Caco-2 (cell line): Measurements from ENCODE around the gene ZNF785. TPM values are rescaled to one million over a fixed set of nuclear protein-coding genes. Genes with fewer than 3 reads are reported as not detected.

Source experiments
- BruUV-seq: library from RNA; stranded (reverse); fragments of 400-500 nt; replicated peaks from 2 replicates; lab custom pipeline; 2021; lab: Mats Ljungman, UMichigan
- CTCF ChIA-PET: fragments of 300-600 bp; sonication (Branson Sonifier 250); formaldehyde crosslinking; loops from one replicate; lab custom pipeline; 2022; ENCODE audit warnings: antibody characterized with exemption; lab: Charles Lee
- POLR2A ChIA-PET: fragments of 300-600 bp; sonication (Branson Sonifier 250); formaldehyde crosslinking; loops from one replicate; lab custom pipeline; 2022; ENCODE audit warnings: antibody characterized with exemption; lab: Charles Lee
- DNase-seq, 2 experiments: peaks; one replicate each; pipeline versions ENCODE4 v3.0.0 to v3.0.0-alpha.2; 2020 to 2022
- H3K27me3 ChIP-seq: replicated peaks from 2 replicates; pipeline ENCODE4 v1.6.0; 2011; ENCODE audit warnings: low read length; ENCODE audit not compliant: control insufficient read depth, insufficient read depth
- H3K36me3 ChIP-seq: 2 replicates; pipeline ENCODE4 v1.5.1; 2011; ENCODE audit warnings: low read length; ENCODE audit not compliant: control insufficient read depth, insufficient read depth
- H3K4me1 ChIP-seq: fragments of 250-450 bp; sonication (Bioruptor Pico); 2 replicates; pipeline ENCODE4 v1.5.1; 2020; ENCODE audit warnings: mild to moderate bottlenecking
- H3K4me3 ChIP-seq: 2 replicates; pipeline ENCODE4 v1.5.1; 2011; ENCODE audit warnings: low read depth, mild to moderate bottlenecking, control low read depth, low read length
- H3K9me3 ChIP-seq: fragments of 250-450 bp; sonication (Bioruptor Pico); 2 replicates; pipeline ENCODE4 v1.5.1; 2020; ENCODE audit warnings: mild to moderate bottlenecking, moderate library complexity
- H3K27ac Mint-ChIP-seq: one replicate; pipeline ENCODE4 v1.8.0; 2022; ENCODE audit warnings: mixed read lengths; ENCODE audit not compliant: unreplicated experiment
- H3K27me3 Mint-ChIP-seq: one replicate; pipeline ENCODE4 v1.8.0; 2022; ENCODE audit warnings: mixed read lengths; ENCODE audit not compliant: insufficient read depth, unreplicated experiment
- H3K36me3 Mint-ChIP-seq: one replicate; pipeline ENCODE4 v1.8.0; 2022; ENCODE audit warnings: mild to moderate bottlenecking, mixed read lengths; ENCODE audit not compliant: insufficient read depth, unreplicated experiment
- H3K4me1 Mint-ChIP-seq: one replicate; pipeline ENCODE4 v1.8.0; 2022; ENCODE audit warnings: low read depth, mixed read lengths; ENCODE audit not compliant: unreplicated experiment
- H3K4me3 Mint-ChIP-seq: one replicate; pipeline ENCODE4 v1.8.0; 2022; ENCODE audit warnings: mild to moderate bottlenecking, moderate library complexity, mixed read lengths; ENCODE audit not compliant: unreplicated experiment
- H3K9me3 Mint-ChIP-seq: one replicate; pipeline ENCODE4 v1.8.0; 2022; ENCODE audit warnings: mixed read lengths; ENCODE audit not compliant: unreplicated experiment
- intact Hi-C: fragments of 100-400 bp; cut with micrococcal nuclease; formaldehyde crosslinking; loops from one replicate; pipeline ENCODE4 v1.10.0; 2022; ENCODE audit not compliant: unreplicated experiment
- total RNA-seq: library from RNA; stranded (reverse); gene quantifications from 2 replicates; pipeline ENCODE4 v1.2.3, GENCODE V29; 2022
- TF ChIP-seq, protein P1 (sequence below), 2 experiments: fragments of 200-600 bp in 1 of 2; IDR thresholded peaks; 1 replicate in 1 of 2; 2 replicates in 1 of 2; pipeline versions ENCODE4 v1.5.1 to v1.8.0; 2011 to 2022; ENCODE audit warnings: antibody characterized with exemption in 1 of 2, control low read depth in 1 of 2, inconsistent platforms in 1 of 2, low read depth in 1 of 2, low read length in 1 of 2, mild to moderate bottlenecking in 1 of 2, moderate library complexity in 1 of 2; ENCODE audit not compliant: insufficient read depth in 1 of 2, severe bottlenecking in 1 of 2, unreplicated experiment in 1 of 2

Gene ZNF785
- total RNA-seq, 1 experiment from 2014 or later = 13.5 TPM

DNA sequence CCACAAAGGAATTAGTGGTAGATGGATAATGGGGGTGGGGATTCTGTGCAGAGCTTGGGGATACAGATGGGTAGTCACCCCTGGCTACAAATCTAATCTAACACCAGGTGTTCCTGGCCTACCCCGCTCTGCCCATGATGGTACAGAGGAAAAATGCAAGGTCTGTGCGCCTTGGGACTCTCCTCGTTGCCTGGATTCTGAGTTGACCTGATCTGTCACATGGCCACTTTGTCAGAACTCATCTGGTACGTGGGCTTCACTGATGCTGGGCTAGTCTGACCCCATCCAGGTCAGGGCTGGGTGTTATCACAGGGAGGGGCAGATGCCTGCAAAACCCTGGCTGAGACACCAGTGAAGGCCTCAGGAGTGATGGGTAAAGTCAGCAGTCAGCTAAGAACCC lies 32.5 kb downstream of the ZNF785 start:
- H3K9me3 Mint-ChIP-seq = no peaks in the 10 kb centered on the region
- no peak overlapping the region for H3K4me3 Mint-ChIP-seq
- H3K4me1 ChIP-seq = peaks cover 25% of the 10 kb centered on the region
- no peak for DNase-seq
- intact Hi-C loops = no loop called here
- H3K36me3 Mint-ChIP-seq = peaks cover 18% of the 10 kb centered on the region
- H3K36me3 ChIP-seq = peaks cover 2% of the 10 kb centered on the region
- H3K27me3 Mint-ChIP-seq = no peaks in the 10 kb centered on the region
- H3K4me3 ChIP-seq = no peak overlapping the region
- POLR2A ChIA-PET = interaction anchor here (0.6 to 1.0 kb wide), 2 partner anchors 50 to 123 kb away, joined by 3 to 5 read pairs; partner anchors contain the start of gene DCTPP1
- no TSS peak for BruUV-seq
- H3K9me3 ChIP-seq = no peaks in the 10 kb centered on the region
- CTCF ChIA-PET = no interaction called here
- peak overlapping the region; percentile 45 for H3K27ac Mint-ChIP-seq
- no peaks in the 10 kb centered on the region for H3K27me3 ChIP-seq
- peaks cover 23% of the 10 kb centered on the region for H3K4me1 Mint-ChIP-seq
- TF ChIP-seq, protein P1, sequence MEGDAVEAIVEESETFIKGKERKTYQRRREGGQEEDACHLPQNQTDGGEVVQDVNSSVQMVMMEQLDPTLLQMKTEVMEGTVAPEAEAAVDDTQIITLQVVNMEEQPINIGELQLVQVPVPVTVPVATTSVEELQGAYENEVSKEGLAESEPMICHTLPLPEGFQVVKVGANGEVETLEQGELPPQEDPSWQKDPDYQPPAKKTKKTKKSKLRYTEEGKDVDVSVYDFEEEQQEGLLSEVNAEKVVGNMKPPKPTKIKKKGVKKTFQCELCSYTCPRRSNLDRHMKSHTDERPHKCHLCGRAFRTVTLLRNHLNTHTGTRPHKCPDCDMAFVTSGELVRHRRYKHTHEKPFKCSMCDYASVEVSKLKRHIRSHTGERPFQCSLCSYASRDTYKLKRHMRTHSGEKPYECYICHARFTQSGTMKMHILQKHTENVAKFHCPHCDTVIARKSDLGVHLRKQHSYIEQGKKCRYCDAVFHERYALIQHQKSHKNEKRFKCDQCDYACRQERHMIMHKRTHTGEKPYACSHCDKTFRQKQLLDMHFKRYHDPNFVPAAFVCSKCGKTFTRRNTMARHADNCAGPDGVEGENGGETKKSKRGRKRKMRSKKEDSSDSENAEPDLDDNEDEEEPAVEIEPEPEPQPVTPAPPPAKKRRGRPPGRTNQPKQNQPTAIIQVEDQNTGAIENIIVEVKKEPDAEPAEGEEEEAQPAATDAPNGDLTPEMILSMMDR (IDR thresholded peaks at IDR 0.05; ENCODE audit: insufficient read depth in 1 of 2, low read depth in 1 of 2, low read length in 1 of 2, severe bottlenecking in 1 of 2, unreplicated experiment in 1 of 2) = no peak

DNA sequence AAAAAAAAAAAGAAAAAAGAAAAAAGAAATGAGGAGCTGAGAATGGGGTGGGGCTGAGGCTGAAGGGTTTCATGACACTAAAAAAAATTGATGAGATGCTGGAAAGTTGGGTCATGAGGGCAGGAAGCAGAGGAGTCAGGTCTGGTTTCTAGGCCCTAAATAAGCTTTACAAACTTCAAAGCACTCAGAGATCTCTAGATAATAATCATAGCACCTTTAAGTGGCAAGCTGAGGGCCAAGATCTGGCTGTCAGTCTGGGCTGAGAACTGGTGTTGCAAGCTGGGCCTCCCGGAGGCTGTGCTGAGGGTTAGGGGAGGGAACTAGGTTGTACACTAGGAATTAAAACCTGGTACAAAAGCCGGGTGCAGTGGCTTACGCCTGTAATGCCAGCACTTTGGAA lies 33.7 kb downstream of the ZNF785 start:
- peaks cover 2% of the 10 kb centered on the region for H3K36me3 ChIP-seq
- H3K27me3 Mint-ChIP-seq = no peaks in the 10 kb centered on the region
- H3K27me3 ChIP-seq = no peaks in the 10 kb centered on the region
- no peak for DNase-seq
- H3K27ac Mint-ChIP-seq = no peak overlapping the region
- CTCF ChIA-PET = no interaction called here
- no peak overlapping the region for H3K4me3 Mint-ChIP-seq
- POLR2A ChIA-PET = interaction anchor here (0.6 kb wide), 1 partner anchor 16 kb away, joined by 3 read pairs; no protein-coding TSS in a partner anchor
- H3K4me1 Mint-ChIP-seq = peaks cover 27% of the 10 kb centered on the region
- intact Hi-C loops = no loop called here
- no TSS peak for BruUV-seq
- no peak overlapping the region for H3K4me3 ChIP-seq
- peaks cover 33% of the 10 kb centered on the region for H3K4me1 ChIP-seq
- H3K36me3 Mint-ChIP-seq = peaks cover 18% of the 10 kb centered on the region
- TF ChIP-seq, protein P1 (IDR thresholded peaks at IDR 0.05; ENCODE audit: insufficient read depth in 1 of 2, low read depth in 1 of 2, low read length in 1 of 2, severe bottlenecking in 1 of 2, unreplicated experiment in 1 of 2) = no peak
- H3K9me3 ChIP-seq = no peaks in the 10 kb centered on the region
- no peaks in the 10 kb centered on the region for H3K9me3 Mint-ChIP-seq

DNA sequence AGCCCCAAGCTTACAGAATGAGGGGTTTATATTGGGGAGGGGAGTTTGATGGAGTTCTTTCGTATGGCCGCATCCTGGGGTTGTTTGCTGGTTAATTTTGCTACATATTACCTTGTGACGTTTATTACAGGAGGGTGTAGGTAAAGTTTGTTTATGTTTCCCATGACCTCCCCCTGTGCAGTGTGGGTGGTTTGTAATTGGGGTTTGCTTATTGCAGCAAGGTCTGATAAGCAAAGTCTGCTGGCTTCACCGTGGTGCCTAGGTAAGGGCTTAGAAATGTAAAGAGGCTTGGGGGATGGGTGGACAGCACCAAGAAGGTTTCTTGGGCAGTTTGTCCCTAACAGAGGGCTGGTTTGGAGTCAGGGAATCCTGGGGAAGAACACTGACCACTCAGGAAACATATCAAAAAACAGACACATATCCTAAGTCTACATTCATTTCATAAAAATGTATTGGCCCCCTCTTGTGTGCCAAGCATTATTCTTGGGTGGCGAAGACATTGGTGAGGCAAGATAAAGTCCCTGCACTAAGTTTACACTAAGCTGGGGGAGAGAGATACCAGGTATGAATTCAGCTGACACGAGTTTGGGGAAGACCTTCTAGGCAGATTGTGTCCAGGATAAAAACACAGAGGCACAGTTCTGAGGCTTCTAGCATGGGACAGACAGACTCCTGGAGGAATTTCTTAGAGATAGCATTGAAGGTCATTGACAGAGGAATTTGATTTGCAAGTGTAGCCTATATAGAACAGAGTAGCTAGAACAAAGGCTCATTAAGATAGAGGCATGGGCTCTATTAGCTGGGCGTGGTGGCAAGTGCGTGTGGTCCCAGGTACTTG lies 36.9 kb downstream of the ZNF785 start:
- Mint-ChIP-seq H3K27ac (peak overlapping the region; percentile 70), H3K36me3 (peaks cover 4% of the 10 kb centered on the region), H3K4me3 (peak overlapping the region; percentile 22), H3K4me1 (peaks cover 29% of the 10 kb centered on the region), H3K27me3 (no peaks in the 10 kb centered on the region), H3K9me3 (no peaks in the 10 kb centered on the region)
- Histone ChIP-seq H3K4me1 (peaks cover 34% of the 10 kb centered on the region), H3K27me3 (no peaks in the 10 kb centered on the region), H3K4me3 (no peak overlapping the region), H3K36me3 (no peaks in the 10 kb centered on the region; the same call in 1 of the 2 replicates), H3K9me3 (no peaks in the 10 kb centered on the region)
- ChIA-PET CTCF (interaction anchor here (1.1 kb wide), 1 partner anchor 13 kb away, joined by 5 read pairs; no protein-coding TSS in a partner anchor), POLR2A (interaction anchor here (0.8 to 1.0 kb wide), 2 partner anchors 10 to 37 kb away, joined by 3 read pairs; partner anchors contain the start of genes ZNF764 and ZNF785)
- no peak for DNase-seq
- BruUV-seq = no TSS peak
- TF ChIP-seq, protein P1 (IDR thresholded peaks at IDR 0.05; ENCODE audit: insufficient read depth in 1 of 2, low read depth in 1 of 2, low read length in 1 of 2, severe bottlenecking in 1 of 2, unreplicated experiment in 1 of 2) = no peak
- intact Hi-C loops = loop anchor here (1.0 kb wide), 1 partner anchor 7 kb away; no protein-coding TSS in a partner anchor
